ENCODE data around the gene P3H2. TPM values are rescaled to one million over a fixed set of nuclear protein-coding genes. Genes with fewer than 3 reads are reported as not detected.

Gene P3H2
- total RNA-seq, 1 experiment from 2014 or later, result 0.76 TPM

GRCh38 chr3:190044142-190044541 lies 76.6 kb downstream of the P3H2 start:
- CTCF ChIA-PET, result no interaction called here
- no TSS peak for BruUV-seq (replicated peaks)
- no peak for ATAC-seq

More at GRCh38 chr3:190044142-190044541, 76.6 kb downstream of the P3H2 start:
- Histone ChIP-seq H3K4me3 (replicated peaks in 1 of 2; ENCODE audit: low read depth in 1 of 2, low read length in 2 of 2) (no peak overlapping the region), H3K4me2 (ENCODE audit: low read length) (no peak overlapping the region), H3K27me3 (ENCODE audit: insufficient read depth, low read length) (no peaks in the 10 kb centered on the region), H3K36me3 (ENCODE audit: control insufficient read depth in 1 of 2, insufficient read depth in 2 of 2, low read length in 2 of 2) (no peaks in the 10 kb centered on the region), H3K9me3 (ENCODE audit: control insufficient read depth in 1 of 2, insufficient read depth in 1 of 2, low read depth in 1 of 2, low read length in 2 of 2) (no peaks in the 10 kb centered on the region), H3K9ac (ENCODE audit: low read length) (no peak overlapping the region), H4K20me1 (ENCODE audit: insufficient read depth) (no peaks in the 10 kb centered on the region), H2AFZ (ENCODE audit: low read depth, low read length, poor library complexity, severe bottlenecking) (no peak overlapping the region), H3K9me2 (ENCODE audit: insufficient read depth) (no peaks in the 10 kb centered on the region), H3K79me2 (ENCODE audit: insufficient read depth, low read length) (no peaks in the 10 kb centered on the region), H3K4me1 (ENCODE audit: control insufficient read depth in 1 of 2, insufficient read depth in 2 of 2, low read length in 2 of 2) (no peaks in the 10 kb centered on the region), H3K27ac (ENCODE audit: low read depth, low read length) (no peak overlapping the region)
- TF ChIP-seq REST (IDR thresholded peaks at IDR 0.05; ENCODE audit: low read depth) (no peak), FOSL1 (IDR thresholded peaks at IDR 0.05; ENCODE audit: low read depth) (no peak), SP1 (IDR thresholded peaks at IDR 0.05; ENCODE audit: low read depth) (no peak), EGR1 (IDR thresholded peaks at IDR 0.05; ENCODE audit: low read depth) (no peak), ZBTB33 (IDR thresholded peaks at IDR 0.05; ENCODE audit: extremely low read depth, insufficient replicate concordance, low read length) (no peak), CEBPB (IDR thresholded peaks at IDR 0.05; ENCODE audit: low read depth) (no peak), SRF (IDR thresholded peaks at IDR 0.05; ENCODE audit: low read depth) (no peak), ATF3 (IDR thresholded peaks at IDR 0.05) (no peak), ZFX (IDR thresholded peaks at IDR 0.05) (no peak), EZH2phosphoT487 (IDR thresholded peaks at IDR 0.05; ENCODE audit: borderline replicate concordance) (no peak), RAD21 (IDR thresholded peaks at IDR 0.05; ENCODE audit: low read depth) (no peak), CBX3 (IDR thresholded peaks at IDR 0.05; ENCODE audit: low read depth) (no peak), JUND (IDR thresholded peaks at IDR 0.05) (no peak), YY1 (IDR thresholded peaks at IDR 0.05; ENCODE audit: extremely low read depth, insufficient replicate concordance, low read depth, low read length) (no peak)
- no peak for DNase-seq (ENCODE audit: low read depth, low spot score)
- ChIA-PET RAD21 (ENCODE audit: low non-redundant PET in 1 of 2, low total read pairs in 2 of 2, uncharacterized antibody in 2 of 2, unreplicated experiment in 2 of 2) (no interaction called here), POLR2A (no interaction called here)
- intact Hi-C loops (cut with micrococcal nuclease), result no loop called here

Measured in HCT116 (cell line).